Activated T-helper 1 cell treated with anti-CD3 and anti-CD28 coated beads, Interleukin-2, amount 50 U/mL, for 16 hours (primary cell): ENCODE measurements around the gene ARHGAP23.
"Not testable (repeated sequence)": the region's sequence is repeated elsewhere in the genome, so short reads cannot be mapped to it uniquely, and the experiment has no call there.

Source experiments
- DNase-seq, 2 donors: peaks; one replicate each; pipeline ENCODE4 v3.0.0-alpha.2; 2020; ENCODE audit warnings: low read depth in 1 of 2, low spot score in 1 of 2

Gene ARHGAP23

DNA sequence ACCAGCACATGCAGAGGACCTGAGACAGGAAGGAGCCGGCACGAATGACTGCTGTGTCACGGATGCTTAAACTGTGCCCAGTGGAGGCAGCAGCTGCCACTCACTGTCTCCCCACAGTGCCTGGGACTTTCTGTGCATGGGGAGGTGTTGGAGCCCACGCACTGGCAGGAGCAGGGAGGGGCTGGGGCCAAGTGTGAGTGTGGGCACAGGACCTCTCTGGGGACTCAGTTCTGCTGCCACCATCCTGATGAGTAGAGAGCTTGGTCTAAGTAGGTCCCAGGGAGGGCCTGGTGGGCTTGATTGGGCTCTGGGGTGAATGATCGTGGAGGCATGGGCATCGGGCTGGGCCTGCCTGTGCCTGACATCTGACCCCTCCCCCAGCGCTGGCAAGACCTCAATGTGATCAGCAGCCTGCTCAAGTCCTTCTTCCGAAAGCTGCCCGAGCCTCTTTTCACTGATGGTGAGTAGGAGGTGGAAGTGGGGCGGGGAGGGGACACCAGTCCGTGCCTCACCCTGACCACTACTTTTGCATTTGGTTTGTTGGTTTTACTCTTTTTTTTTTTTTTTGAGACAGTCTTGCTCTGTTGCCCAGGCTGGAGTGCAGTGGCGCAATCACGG lies 57.5 kb downstream of the ARHGAP23 start:
- peak in 1 of 2 donors; percentile 17 for DNase-seq

DNA sequence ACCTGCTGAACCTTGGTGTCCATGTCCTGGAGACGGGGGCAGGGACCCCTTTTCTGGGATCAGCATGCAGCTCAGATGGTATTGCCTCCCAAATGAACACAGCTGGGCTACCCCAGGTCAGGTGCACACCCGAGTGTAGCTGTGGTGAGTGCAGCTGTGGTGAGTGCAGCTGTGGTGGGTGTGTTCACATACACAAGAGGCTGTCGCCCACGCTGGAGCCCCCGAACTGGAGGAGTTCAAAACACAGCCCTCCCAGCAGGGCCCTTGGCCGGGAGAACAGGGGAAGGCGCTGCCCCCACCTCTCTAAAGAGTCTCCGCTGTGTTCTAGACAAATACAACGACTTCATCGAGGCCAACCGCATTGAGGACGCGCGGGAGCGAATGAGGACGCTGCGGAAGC lies 61.5 kb downstream of the ARHGAP23 start:
- not testable (repeated sequence) for DNase-seq

DNA sequence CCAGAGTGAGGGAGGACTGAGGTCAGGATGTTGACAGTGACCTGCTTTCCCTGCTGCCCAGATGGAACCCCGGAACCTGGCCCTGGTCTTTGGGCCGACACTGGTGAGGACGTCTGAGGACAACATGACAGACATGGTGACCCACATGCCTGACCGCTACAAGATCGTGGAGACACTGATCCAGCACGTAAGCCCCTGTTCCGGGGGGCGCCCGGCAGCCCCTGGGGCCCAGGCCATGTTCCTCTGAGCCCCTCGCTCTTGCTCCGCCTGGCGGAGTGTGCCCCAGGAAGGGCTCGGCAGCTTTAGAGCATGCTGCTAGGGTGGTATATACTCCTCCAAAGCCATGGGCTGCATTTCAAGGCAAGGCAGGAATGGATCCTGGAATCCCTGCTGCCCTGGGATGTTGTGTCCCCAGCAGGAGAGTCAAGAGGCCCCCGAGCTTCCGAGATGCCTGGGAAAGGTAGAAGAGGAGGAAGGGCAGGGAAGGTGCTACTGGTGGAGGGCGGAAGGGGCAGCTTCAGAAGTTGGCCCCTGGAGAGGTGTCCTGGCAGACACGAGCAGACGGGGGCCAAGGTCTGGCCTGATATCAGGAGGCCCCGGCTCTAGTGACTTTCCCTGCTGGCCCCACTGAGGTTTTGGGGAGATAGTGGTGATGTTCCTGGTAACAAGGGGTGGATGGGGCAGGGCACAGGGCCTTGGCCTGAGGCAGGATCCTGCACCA lies 63.2 kb downstream of the ARHGAP23 start:
- not testable (repeated sequence) for DNase-seq

DNA sequence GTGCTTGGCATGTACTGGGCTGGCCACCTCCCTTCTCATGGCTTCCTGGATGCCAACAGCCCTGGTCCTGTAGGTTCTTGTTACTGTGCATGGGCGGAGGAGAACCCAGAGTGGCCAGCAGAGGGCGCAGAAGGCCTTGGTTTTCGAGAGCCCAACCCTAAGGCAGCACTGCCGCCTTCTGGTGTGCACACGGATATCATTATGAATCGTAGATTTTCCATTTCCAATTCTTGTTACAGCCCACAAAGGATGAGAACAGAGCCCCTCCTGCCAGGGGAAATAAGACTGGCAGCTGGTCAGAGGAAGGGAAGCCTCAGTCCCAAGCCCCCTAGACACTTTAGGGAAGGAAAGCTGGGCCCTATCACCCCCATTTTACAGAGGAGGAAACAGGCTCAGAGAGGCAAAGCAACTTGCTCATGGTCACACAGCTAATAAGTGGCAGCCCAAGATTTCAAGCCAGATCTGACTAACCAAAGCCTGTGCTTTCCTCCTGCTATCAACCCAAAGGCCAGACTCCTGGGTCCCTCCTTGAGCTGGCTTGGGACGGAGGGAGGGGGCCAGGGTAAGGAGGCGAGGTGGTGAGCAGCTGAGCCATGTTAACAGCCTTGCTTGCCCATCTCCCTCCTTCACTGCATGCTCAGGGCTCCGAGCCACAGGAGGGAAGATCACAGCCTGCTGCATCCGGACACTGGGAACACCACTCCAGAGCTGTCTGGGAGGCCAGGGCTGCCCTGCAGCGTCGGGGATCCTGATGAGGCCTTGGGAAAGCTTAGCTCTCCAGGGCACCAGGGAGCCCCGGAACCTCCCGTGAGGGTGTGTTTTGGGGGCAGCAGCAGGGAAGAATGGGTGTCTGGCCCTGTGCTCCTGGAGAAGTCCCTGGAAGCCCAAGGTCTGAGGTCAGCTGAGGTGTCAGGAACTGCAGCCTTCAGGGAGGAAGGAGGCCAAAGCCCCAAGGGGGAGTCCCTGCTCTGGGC lies 64.1 kb downstream of the ARHGAP23 start:
- DNase-seq: peak; percentile 82 to 91

DNA sequence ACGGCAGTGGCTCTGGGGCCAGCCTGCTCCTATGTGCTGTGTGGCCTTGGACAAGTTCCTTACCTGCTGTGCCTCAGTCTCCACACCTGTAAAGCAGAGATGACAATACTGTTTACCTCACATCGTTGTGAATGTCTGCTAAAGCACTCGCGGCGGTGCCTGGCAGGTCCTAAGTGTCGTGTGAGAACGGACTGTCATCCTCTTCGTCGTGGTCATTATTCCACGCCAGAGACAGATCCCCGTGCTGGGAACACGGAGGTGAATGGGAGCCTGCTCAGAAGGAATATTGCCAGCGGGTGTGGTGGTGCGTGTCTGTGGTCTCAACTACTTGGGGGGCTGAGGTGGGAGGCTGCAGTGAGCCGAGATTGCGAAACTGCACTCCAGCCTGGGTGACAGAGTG lies 65.9 kb downstream of the ARHGAP23 start:
- DNase-seq: not testable (repeated sequence)

DNA sequence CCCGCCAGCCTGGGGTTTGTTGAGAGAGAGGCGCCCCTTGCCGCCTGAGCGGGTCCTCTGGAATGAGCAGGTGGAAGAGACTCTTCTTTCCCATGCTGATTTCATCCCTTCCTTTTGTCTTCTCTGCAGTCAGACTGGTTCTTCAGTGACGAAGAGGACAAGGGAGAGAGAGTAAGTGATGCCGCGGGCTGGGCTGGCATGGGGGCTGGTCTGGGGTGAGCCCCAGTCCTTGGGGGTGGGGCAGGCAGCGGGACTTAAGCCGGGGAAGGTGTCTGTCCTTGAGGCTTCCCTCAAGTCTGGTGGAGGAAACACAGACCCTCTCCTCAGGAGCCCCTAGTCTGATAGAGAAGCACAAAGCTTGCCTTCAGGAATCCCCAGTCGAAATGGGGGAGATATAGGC lies 69.4 kb downstream of the ARHGAP23 start:
- DNase-seq: not testable (repeated sequence)

DNA sequence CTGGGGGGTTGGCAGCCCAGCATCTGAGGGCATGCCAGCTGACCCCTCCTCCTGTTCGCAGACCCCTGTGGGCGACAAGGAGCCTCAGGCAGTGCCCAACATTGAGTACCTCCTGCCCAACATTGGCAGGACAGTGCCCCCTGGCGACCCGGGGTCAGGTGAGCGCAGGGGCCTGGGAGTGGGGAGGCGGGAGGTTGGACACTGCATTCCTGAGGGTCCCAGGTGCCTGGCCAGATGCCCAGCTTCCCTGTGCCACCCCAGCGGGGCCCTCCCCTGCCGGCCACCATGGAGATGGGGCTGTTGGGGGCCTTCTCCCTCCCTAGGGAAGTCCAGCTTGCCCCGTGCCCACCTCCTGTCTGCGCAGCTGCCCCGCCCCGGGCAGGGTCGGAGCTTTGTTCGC lies 70.1 kb downstream of the ARHGAP23 start:
- no peak for DNase-seq

DNA sequence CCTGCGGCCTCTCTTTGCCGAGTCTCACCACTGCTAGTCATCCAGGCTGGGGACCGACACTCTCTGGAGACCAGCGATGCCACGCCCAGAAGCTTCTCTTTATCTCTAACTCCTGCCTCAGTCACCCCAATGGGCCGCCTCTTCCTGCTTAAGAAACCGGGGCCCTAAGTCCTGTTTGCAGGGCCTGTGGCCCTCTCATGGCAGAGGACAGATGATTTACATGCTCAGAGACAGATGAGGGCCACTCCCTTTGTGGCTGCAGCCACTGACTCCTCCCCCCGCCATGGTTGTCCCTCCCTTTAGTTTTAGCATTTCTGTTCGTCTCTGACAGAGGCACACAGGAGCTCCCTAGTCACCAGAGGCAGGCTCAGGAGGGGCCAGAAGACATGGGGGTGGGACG lies 71.0 kb downstream of the ARHGAP23 start:
- not testable (repeated sequence) for DNase-seq

DNA sequence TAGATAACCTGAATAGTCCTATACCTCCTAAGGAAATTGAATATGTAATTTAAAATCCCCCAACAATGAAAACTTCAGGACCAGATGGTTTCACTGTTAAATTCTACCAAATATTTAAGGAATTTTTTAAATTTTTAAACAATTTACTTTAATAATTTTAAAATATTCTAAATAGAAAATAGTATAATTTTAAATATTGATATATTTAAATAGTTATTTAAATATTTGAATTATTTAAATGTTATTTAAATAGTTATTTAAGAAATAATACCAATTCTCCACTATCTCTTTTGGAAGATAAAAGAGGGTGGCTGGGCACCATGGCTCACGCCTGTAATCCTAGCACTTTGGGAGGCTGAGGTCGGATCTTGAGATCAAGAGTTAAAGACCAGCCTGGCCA lies 73.5 kb downstream of the ARHGAP23 start:
- not testable (repeated sequence) for DNase-seq

DNA sequence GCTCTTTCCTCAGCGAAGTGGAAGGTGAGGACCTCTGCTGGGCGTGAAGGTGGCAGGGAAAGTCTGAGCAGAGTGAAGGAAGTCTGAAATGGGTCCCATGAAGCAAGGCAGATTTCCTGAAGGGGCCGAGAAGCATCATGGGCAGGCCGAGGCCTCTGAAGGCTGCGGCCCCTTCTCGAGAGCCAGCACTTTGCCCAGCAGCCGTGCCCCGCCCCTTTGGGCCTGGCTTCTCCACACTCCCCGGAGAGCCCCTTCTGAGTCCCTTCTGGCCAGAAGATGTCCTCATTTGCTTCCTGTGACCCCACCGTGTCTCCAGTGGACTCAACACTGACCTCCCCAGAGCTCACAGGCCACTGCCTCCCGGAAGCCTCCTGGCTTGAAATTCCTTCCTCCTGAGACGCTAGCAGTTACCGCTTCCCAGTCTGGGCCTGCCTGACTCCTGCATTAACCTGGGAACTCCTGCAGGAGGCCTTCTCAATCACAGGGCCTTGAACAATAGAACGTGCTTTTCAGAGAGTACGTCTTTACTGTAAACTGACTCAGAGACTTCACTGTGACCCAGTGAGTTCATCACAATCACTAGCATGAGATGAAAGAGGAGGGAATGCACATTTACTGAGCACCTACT lies 75.1 kb downstream of the ARHGAP23 start:
- not testable (repeated sequence) for DNase-seq

DNA sequence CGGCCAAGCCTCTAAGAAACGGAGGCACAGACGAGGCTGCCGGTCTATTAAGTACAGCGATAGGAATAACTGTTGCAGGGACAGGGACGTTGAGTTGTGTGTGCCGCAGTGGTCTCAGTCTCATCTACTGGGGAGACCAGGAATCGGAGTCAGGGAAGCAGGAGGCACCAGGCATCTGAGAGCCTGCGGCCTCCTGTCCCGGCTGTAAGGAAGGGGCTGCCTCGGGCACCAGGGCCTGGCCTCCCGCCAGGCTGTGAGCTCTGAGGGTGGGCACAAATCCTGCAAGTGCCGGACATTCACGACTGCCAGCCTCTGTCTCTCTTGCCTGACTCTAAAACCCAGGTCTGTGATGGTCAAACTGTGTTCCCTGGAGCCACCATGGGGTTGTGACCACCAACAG lies 76.0 kb downstream of the ARHGAP23 start:
- DNase-seq: no peak

DNA sequence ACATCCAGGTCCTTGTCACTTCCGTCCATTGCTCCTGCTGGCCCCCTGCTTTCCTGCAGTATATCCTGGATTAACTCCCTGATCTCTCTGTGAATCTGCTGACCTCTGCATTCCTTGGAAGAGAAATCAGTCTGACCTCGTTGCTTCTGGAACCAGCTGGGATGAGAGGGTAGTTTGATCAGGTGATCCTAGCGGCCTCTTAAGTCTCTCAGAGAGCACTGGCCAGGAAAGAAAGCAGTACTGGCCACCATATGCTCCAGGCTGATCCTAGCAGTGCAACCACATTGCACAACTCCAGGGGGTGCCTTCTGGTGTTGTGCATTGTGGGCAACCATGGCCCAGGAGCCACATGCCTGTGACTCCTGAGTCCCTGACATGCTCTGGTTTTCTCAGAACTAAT lies 79.2 kb downstream of the ARHGAP23 start:
- DNase-seq: no peak

DNA sequence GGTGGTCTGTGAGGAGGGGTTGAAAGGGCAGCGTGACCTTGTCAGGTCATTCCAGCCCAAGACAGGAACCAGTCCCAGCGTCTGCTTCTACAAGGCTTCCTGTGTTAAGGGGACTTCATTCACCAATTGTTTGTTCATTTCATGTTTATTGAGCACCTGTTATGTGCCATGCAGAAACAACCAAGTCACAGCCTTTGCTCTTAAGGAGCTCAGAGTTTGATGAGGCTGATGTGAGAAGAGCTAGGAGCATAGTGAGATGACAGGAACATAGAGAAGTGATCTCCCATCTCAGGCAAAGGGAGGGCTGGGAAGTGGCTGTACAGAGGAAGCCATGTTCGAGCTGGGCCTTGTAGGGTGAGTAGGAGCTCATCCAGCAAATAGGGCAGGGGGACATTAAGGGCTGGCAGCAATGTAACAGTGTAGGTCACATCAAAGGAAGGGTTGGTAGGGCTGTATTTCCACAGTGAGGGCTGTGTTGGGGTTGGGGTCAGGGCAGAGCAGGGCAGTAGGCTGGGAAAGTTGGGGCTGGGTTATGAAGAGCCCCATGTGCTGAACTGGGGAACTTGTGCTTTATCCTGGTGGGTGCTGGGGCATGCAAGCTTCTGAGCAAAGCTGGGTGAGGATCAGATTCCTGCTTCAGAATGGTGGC lies 79.8 kb downstream of the ARHGAP23 start:
- no peak for DNase-seq

DNA sequence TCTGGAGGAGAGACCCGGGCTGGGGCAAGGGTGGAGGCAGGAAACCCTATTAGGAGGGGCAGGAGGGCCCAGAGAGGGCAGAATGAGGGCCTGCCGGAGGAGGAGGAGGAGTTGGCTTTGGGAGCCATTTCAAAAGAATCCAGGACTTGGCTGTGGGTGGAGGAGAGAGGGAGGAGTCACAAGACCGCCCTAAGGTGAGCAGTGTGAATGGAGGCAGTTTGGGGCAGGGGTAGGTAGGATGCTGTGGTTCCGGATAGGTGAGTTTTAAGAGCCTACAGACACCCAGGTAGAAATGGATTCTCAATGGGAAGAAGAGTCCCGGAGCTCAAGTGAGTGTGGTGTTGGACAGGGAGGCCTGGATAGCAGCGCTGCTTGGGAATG lies 80.3 kb downstream of the ARHGAP23 start:
- no peak for DNase-seq

DNA sequence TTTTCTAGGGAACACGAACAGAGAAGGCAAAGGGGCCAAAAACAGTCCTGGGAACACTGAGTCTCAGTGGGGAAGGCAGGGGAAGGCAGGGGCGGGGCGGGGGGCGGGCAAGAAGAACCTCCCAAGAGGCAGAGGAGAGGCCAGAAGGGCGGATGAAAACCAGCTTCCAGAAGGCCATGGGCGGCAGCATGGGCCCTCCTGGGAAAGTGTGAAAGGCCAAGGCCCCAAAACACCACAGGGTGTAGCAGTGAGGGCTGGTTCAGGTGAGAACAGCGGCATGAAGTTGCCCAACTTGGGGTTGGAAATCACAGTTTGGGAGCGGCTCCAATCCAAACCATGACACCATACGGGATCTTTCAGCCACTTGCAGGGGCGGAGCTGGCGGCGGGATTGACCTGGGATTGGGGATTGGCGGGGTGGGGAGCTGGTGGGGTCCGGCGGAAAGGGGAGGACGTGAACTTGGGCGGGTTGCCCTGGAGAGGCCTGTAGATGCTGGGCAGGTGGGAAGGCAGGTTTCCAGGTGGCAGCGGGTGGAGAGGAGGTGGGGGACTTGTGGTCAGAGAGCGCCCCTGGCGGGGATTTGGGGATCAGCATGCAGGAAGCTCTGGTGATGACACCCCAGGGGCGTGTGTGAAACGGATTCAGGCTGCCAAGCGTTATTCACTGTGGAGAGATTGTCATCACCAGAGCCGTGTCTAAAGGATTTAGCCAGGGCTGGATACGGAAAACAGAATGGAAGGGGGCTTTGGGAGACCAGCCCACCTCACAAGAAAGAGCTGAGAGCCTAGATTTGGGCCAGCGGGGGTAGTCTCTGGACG lies 80.9 kb downstream of the ARHGAP23 start:
- DNase-seq: peak; percentile 47 to 55

DNA sequence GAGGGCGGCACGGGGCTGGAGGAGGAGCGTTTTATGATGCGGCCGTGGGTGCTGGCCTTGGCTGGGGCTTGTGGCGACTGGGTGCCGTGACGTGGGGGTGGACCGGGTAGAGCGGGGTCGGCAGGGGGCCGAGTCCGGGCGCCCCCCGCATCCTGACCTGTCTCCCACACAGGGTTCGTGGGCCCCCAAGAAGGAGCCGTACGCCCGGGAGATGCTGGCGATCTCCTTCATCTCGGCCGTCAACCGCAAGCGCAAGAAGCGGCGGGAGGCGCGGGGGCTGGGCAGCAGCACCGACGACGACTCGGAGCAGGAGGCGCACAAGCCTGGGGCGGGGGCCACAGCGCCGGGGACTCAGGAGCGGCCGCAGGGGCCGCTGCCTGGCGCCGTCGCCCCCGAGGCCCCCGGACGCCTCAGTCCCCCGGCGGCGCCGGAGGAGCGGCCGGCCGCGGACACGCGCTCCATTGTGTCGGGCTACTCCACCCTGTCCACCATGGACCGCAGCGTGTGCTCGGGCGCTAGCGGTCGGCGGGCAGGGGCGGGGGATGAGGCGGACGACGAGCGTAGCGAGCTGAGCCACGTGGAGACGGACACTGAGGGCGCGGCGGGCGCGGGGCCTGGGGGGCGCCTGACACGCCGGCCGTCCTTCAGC lies 81.6 kb downstream of the ARHGAP23 start:
- no peak for DNase-seq

DNA sequence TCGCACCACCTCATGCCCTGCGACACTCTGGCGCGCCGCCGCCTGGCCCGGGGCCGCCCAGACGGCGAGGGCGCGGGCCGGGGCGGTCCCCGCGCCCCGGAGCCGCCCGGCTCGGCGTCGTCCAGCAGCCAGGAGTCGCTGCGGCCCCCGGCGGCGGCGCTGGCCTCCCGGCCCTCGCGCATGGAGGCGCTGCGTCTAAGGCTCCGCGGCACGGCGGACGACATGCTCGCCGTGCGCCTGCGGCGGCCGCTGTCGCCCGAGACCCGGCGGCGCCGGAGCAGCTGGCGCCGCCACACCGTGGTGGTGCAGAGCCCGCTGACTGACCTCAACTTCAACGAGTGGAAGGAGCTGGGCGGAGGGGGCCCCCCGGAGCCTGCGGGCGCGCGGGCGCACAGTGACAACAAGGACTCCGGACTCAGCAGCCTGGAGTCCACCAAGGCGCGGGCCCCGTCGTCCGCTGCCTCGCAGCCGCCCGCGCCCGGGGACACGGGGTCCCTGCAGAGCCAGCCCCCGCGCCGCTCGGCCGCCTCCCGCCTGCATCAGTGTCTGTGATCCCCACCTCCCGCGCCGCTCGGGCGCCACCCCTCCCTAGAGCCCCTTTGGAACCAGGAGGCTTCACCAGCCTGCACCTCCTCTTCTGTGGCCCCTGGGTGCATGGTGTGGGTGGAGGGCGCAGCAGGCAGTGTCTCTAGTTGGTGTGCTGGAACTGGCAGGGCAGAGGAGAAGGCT lies 82.3 kb downstream of the ARHGAP23 start:
- DNase-seq: no peak

DNA sequence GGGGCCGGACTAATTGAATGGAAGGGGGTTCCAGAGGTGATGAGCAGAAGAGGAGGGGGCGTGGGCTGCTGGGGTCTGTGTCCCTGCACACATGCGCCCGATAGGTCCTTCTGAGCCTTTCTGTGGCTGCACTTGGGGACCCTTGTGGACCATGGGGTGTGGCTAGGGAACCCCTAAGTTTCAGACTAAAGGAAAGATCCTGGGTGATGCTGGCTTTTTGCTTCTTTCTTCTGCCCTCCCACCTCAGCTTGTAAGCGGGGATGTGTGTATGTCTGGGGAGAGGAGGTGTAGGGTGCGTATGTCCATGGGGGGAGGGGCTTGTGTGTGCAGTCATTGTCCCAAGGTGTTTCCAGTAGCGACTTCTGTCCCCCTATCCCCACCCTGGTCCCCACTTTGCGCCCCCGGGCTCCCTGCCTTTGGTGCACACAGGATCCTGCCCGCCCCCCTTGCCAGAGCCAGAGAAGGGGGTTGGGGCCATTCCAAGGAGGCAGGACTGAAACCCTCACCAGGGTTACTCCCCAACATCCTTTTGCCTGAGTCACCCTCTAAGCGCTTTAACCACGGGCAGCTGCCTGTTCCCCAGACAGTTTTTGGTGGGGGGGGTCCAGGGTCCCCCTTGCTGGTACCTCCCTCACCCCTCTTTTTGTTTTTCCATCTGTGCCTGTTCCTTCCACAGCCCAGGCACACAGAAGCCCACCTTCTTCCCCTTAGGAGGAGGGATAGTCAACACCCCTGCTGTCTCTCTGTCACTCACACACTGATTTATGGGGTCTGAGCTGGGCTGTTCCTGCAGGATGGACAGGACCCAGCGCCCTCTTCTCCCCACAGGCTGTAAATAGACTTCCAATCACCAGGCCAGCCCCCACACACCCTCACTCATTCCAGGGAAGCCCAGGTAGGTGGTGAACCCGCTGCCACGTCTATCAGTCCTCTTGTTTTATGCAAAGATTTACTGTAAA lies 83.2 kb downstream of the ARHGAP23 start:
- DNase-seq: no peak
